ENCODE data around the gene LRRC31. TPM values are rescaled to one million over a fixed set of nuclear protein-coding genes. Genes with fewer than 3 reads are reported as not detected.

The LRRC31 gene
- total and polyA plus RNA-seq, 2 of the 8 experiments (the other 6 are each of a cell fraction or from before 2014, with no cell fraction given), result not detected

DNA sequence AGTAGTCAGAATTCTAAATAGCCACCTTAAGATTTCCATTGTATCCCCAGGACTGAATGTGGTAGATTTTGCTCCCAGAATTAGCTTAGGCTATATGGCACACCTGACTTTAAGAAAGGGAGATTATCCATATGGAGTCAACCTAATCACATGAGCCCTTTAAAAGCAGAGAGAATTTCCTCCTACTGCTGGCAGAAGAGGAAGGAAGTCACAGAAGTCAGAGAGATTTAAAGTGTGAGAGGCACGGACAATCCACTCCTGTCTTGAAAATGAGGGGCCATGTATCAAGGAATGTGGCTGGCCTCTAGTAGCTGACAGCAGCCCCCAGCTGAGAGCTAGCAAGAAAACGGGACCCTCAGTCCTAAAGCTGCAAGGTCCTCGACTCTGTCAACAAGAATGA, 26.8 kb downstream of the LRRC31 start:
- Histone ChIP-seq H2AK5ac (ENCODE audit: low read depth, low read length) (no peak overlapping the region), H3K4me2 (ENCODE audit: insufficient read depth in 1 of 2, low read depth in 2 of 2, low read length in 2 of 2) (no peak overlapping the region), H2BK12ac (ENCODE audit: low read depth, low read length) (no peak overlapping the region), H3K27me3 (replicated peaks in 1 of 4; ENCODE audit: control insufficient read depth in 3 of 4, extremely low read depth in 1 of 4, insufficient read depth in 3 of 4, low read length in 3 of 4) (no peaks in the 10 kb centered on the region), H3K9ac (replicated peaks in 1 of 4; ENCODE audit: extremely low read depth in 1 of 4, low read depth in 3 of 4, low read length in 3 of 4) (no peak overlapping the region), H2BK20ac (ENCODE audit: low read length) (no peak overlapping the region), H2BK15ac (ENCODE audit: low read length) (no peak overlapping the region), H3K23ac (ENCODE audit: insufficient read length) (no peak overlapping the region), H3K36me3 (ENCODE audit: control insufficient read depth in 2 of 4, insufficient read depth in 4 of 4, low read length in 3 of 4) (no peaks in the 10 kb centered on the region), H3K4me3 (ENCODE audit: extremely low read depth in 1 of 4, insufficient read depth in 2 of 4, low read depth in 3 of 4, low read length in 4 of 4) (no peak overlapping the region), H2BK120ac (replicated peaks; ENCODE audit: low read depth, low read length) (no peak overlapping the region), H3K79me2 (ENCODE audit: control insufficient read depth in 1 of 2, insufficient read depth in 2 of 2, low read length in 2 of 2) (no peaks in the 10 kb centered on the region), H4K91ac (replicated peaks; ENCODE audit: insufficient read length, low read length) (no peak overlapping the region), H2AFZ (ENCODE audit: low read length) (no peak overlapping the region), H4K8ac (ENCODE audit: extremely low read depth, insufficient read depth, low read length) (no peak overlapping the region), H4K5ac (ENCODE audit: insufficient read length, low read depth, low read length) (no peak overlapping the region), H3K56ac (replicated peaks; ENCODE audit: insufficient read length, low read depth, low read length) (no peak overlapping the region), H2BK5ac (ENCODE audit: low read depth, low read length) (no peak overlapping the region), H3K14ac (ENCODE audit: insufficient read length) (no peak overlapping the region), H3K4me1 (replicated peaks in 1 of 4; ENCODE audit: control insufficient read depth in 3 of 4, insufficient read depth in 4 of 4, low read length in 3 of 4) (no peaks in the 10 kb centered on the region), H3K4ac (replicated peaks; ENCODE audit: insufficient read length, low read depth, low read length) (no peak overlapping the region), H3K23me2 (ENCODE audit: low read depth, low read length) (no peaks in the 10 kb centered on the region), H4K20me1 (replicated peaks in 1 of 2; ENCODE audit: control insufficient read depth in 1 of 2, insufficient read depth in 2 of 2, low read length in 2 of 2) (no peaks in the 10 kb centered on the region), H3K27ac (ENCODE audit: low read depth, low read length) (no peak overlapping the region), H3K9me3 (ENCODE audit: insufficient read depth in 2 of 2, low read depth in 1 of 2, low read length in 1 of 2) (no peaks in the 10 kb centered on the region), H3K79me1 (ENCODE audit: low read depth, low read length) (no peaks in the 10 kb centered on the region), H3K18ac (ENCODE audit: extremely low read depth, low read length) (no peak overlapping the region)
- FAIRE-seq (no peak), DNase-seq (ENCODE audit: low read depth in 1 of 2, low spot score in 2 of 2) (no peak)
- ChIA-PET POLR2A (ENCODE audit: partially characterized antibody) (no interaction called here), CTCF (ENCODE audit: partially characterized antibody) (interaction anchor here (2.1 kb wide), 1 partner anchor 20 kb away, joined by 10 read pairs; no protein-coding TSS in a partner anchor)
- 79% methylated on average over 3 of the region's 3 CpGs; no CpG with 5 or more reads in 1 of the 2 experiments for WGBS, 2 experiments (ENCODE audit: extremely low coverage in 1 of 2, insufficient coverage in 1 of 2, insufficient read length in 1 of 2, insufficient replicate concordance in 2 of 2, low coverage in 1 of 2, low lambda C conversion rate in 2 of 2, missing lambda C conversion rate in 1 of 2)
- TF ChIP-seq ASH2L (IDR thresholded peaks at IDR 0.05; ENCODE audit: low read length) (no peak), RXRA (IDR thresholded peaks at IDR 0.05; ENCODE audit: insufficient read depth, low read depth, low read length) (no peak), SUZ12 (IDR thresholded peaks at IDR 0.05; ENCODE audit: low read length) (no peak), SIX5 (IDR thresholded peaks at IDR 0.05; ENCODE audit: low read depth, low read length) (no peak), NRF1 (IDR thresholded peaks at IDR 0.05; ENCODE audit: low read depth, low read length) (no peak), POLR2AphosphoS5 (IDR thresholded peaks at IDR 0.05; ENCODE audit: low read depth, low read length) (no peak), KDM4A (IDR thresholded peaks at IDR 0.05; ENCODE audit: low read depth, low read length, severe bottlenecking) (no peak), HDAC6 (IDR thresholded peaks at IDR 0.05; ENCODE audit: low read depth, low read length) (no peak), BACH1 (IDR thresholded peaks at IDR 0.05; ENCODE audit: low read length) (no peak), SP4 (IDR thresholded peaks at IDR 0.05; ENCODE audit: low read length) (no peak), EZH2 (IDR thresholded peaks at IDR 0.05; ENCODE audit: low read depth, low read length, severe bottlenecking) (no peak), CBX8 (IDR thresholded peaks at IDR 0.05; ENCODE audit: borderline replicate concordance, low read depth, low read length) (no peak), GABPA (IDR thresholded peaks at IDR 0.05; ENCODE audit: borderline replicate concordance, insufficient read depth, low read length) (no peak), TEAD4 (IDR thresholded peaks at IDR 0.05; ENCODE audit: low read depth, low read length) (no peak), CREB1 (IDR thresholded peaks at IDR 0.05) (no peak)
- TF ChIP-seq, protein P1, sequence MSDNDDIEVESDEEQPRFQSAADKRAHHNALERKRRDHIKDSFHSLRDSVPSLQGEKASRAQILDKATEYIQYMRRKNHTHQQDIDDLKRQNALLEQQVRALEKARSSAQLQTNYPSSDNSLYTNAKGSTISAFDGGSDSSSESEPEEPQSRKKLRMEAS (IDR thresholded peaks at IDR 0.05), result no peak
